Mucosa of descending colon (tissue), 3 donors: ENCODE results near the gene SECISBP2. TPM values are rescaled to one million over a fixed set of nuclear protein-coding genes. Genes with fewer than 3 reads are reported as not detected.

Source experiments
- ATAC-seq: fragments of 200-7000 bp; cut with Tn5 transposase; one replicate; pipeline ENCODE4 v1.9.1; 2020; ENCODE audit warnings: mild to moderate bottlenecking, moderate library complexity
- DNase-seq, 3 donors: peaks; one replicate each; pipeline ENCODE4 v3.0.0-alpha.2; 2020
- H3K36me3 ChIP-seq: fragments of 200-600 bp; one replicate; pipeline ENCODE4 v1.8.0; 2021; ENCODE audit warnings: low read depth, mild to moderate bottlenecking
- H3K4me1 ChIP-seq: fragments of 200-600 bp; one replicate; pipeline ENCODE4 v1.8.0; 2021; ENCODE audit warnings: low read depth, mild to moderate bottlenecking
- H3K4me3 ChIP-seq: fragments of 200-600 bp; one replicate; pipeline ENCODE4 v1.8.0; 2021; ENCODE audit warnings: mild to moderate bottlenecking
- H3K9me3 ChIP-seq: fragments of 200-600 bp; one replicate; pipeline ENCODE4 v1.8.0; 2021; ENCODE audit warnings: mild to moderate bottlenecking
- CTCF ChIP-seq: fragments of 200-600 bp; IDR thresholded peaks from one replicate; pipeline ENCODE4 v1.8.0; 2022; ENCODE audit warnings: antibody characterized with exemption, mild to moderate bottlenecking
- intact Hi-C, 2 donors: fragments of 100-400 bp; cut with DNase I in 1 of 2; cut with micrococcal nuclease in 1 of 2; formaldehyde crosslinking; loops; one replicate each; pipeline versions ENCODE4 v1.11.0 to v1.11.1; 2022; cut with DNase I, micrococcal nuclease
- total RNA-seq, 3 donors: library from RNA; stranded (reverse); fragmentation: NEBNext Ultra II Directional in 2 of 3; extraction: Animal tissue kit (Norgen Biotek cat#: 25700) in 2 of 3; gene quantifications; one replicate each; pipeline versions ENCODE4 v1.2.1 to v1.2.4, GENCODE V29; 2021 to 2023
- donor health status: DM: no; HTN: no; CAD: no; lungs with moderate emphysema.
- donor health status: DM: no; HTN: no; CAD: no.
- donor health status: DM: no; HTN: yes; CAD: no.

Gene SECISBP2
- total RNA-seq, 3 donors from 2014 or later = 49.4 to 68.0 (median 50.2) TPM

DNA sequence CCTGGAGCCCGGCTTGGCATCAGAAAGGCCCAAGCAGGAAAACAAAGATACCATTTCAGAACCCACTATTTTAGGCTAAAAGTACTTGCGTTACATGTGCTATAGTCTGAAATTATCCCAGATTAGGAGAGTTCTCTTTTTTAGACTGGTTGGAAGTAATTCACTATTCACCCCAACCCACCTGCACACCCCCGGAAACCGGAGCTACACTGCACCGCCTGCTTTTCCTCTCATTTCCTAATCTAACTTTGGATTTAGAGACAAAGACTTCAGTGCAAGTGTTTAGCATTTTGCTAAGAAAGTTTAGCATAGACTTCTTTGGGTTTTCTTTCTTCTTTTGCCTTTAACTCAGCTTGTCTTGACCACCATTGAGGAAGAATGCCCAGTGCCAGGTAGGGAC lies 79.2 kb downstream of the SECISBP2 start:
- intact Hi-C loops = no loop called here
- no peak for DNase-seq
- Histone ChIP-seq H3K36me3 (no peaks in the 10 kb centered on the region), H3K4me3 (no peak overlapping the region), H3K9me3 (no peaks in the 10 kb centered on the region), H3K4me1 (no peaks in the 10 kb centered on the region)
- no peak for TF ChIP-seq CTCF
- ATAC-seq = no peak

GRCh38 chr9:89398621-89399020 lies 80.3 kb downstream of the SECISBP2 start:
- no peak for TF ChIP-seq CTCF
- no peaks in the 10 kb centered on the region for H3K4me1 ChIP-seq
- ATAC-seq (no peak), DNase-seq (no peak)
- no peaks in the 10 kb centered on the region for H3K9me3 ChIP-seq
- no peak overlapping the region for H3K4me3 ChIP-seq
- no peaks in the 10 kb centered on the region for H3K36me3 ChIP-seq
- intact Hi-C loops = no loop called here

- intact Hi-C loops = no loop called here
- ATAC-seq (peak; percentile 76), DNase-seq (no peak)
- Histone ChIP-seq H3K4me3 (no peak overlapping the region), H3K4me1 (peaks cover 2% of the 10 kb centered on the region), H3K9me3 (no peaks in the 10 kb centered on the region), H3K36me3 (no peaks in the 10 kb centered on the region)
- TF ChIP-seq CTCF = no peak
These were observed 82.3 kb downstream of the SECISBP2 start for GRCh38 chr9:89400403-89401116.

GRCh38 chr9:89402695-89403427 lies 84.6 kb downstream of the SECISBP2 start:
- intact Hi-C loops = no loop called here
- H3K4me1 ChIP-seq = peaks cover 5% of the 10 kb centered on the region
- H3K4me3 ChIP-seq = no peak overlapping the region
- DNase-seq = no peak
- no peak for TF ChIP-seq CTCF
- no peaks in the 10 kb centered on the region for H3K36me3 ChIP-seq
- no peak for ATAC-seq
- peaks cover 4% of the 10 kb centered on the region for H3K9me3 ChIP-seq

DNA sequence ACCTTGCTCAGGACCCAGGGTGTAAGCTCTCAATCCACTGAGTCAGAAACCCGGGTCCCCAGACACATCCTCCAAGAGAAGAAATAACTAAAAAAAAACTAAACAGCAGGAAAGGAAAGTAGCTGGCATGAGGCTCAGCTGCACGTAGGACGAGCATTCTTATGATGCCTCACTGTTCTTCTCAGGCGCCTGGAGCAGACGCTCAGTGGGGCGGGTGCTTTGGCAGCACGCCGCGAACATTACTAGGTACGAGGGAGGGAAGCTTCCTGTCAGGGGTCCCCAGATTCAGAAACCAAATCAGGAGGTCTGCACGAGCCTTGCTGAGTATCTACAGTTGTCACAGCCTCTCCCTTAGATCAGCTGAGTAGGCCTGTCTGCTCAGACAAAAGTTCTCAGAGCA lies 85.8 kb downstream of the SECISBP2 start:
- H3K4me1 ChIP-seq = peaks cover 5% of the 10 kb centered on the region
- DNase-seq (no peak), ATAC-seq (no peak)
- H3K36me3 ChIP-seq = no peaks in the 10 kb centered on the region
- H3K4me3 ChIP-seq = no peak overlapping the region
- intact Hi-C loops = no loop called here
- peaks cover 4% of the 10 kb centered on the region for H3K9me3 ChIP-seq
- TF ChIP-seq CTCF = no peak
